Mesothelial cell of epicardium (in vitro differentiated cells): ENCODE data around the gene MAST4. TPM values are rescaled to one million over a fixed set of nuclear protein-coding genes. Genes with fewer than 3 reads are reported as not detected.
"Not testable (repeated sequence)": the region's sequence is repeated elsewhere in the genome, so short reads cannot be mapped to it uniquely, and the experiment has no call there.

ENCODE experiments used
- DNase-seq, 2 experiments: peaks; one replicate each; pipeline ENCODE4 v3.0.0; 2021; ENCODE audit warnings: low spot score in 2 of 2; ENCODE audit not compliant: unreplicated experiment in 2 of 2
- H3K27ac Mint-ChIP-seq: 2 replicates; pipeline ENCODE4 v1.8.0; 2021; ENCODE audit warnings: mixed read lengths
- H3K27me3 Mint-ChIP-seq: 2 replicates; pipeline ENCODE4 v1.8.0; 2021; ENCODE audit warnings: low read depth, mixed read lengths
- H3K36me3 Mint-ChIP-seq: 2 replicates; pipeline ENCODE4 v1.8.0; 2021; ENCODE audit warnings: mixed read lengths
- H3K4me1 Mint-ChIP-seq: 2 replicates; pipeline ENCODE4 v1.8.0; 2021; ENCODE audit warnings: mixed read lengths
- H3K4me3 Mint-ChIP-seq: 2 replicates; pipeline ENCODE4 v1.8.0; 2021; ENCODE audit warnings: mild to moderate bottlenecking, moderate library complexity, mixed read lengths
- H3K9me3 Mint-ChIP-seq: 2 replicates; pipeline ENCODE4 v1.8.0; 2021; ENCODE audit warnings: mixed read lengths
- total RNA-seq: library from RNA; stranded (reverse); gene quantifications from 3 replicates; pipeline ENCODE4 v1.2.1, GENCODE V29; 2021
- TF ChIP-seq, protein P1 (sequence below): fragments of 200-600 bp; sonication (generic); IDR thresholded peaks from one replicate; pipeline ENCODE4 v1.5.0; 2021; ENCODE audit warnings: antibody characterized with exemption; ENCODE audit not compliant: unreplicated experiment

MAST4 gene
- total RNA-seq, 1 donor from 2014 or later, result 29.8 TPM

GRCh38 chr5:66684663-66685062 is 88.5 kb downstream of the MAST4 start:
- no peak for DNase-seq
- TF ChIP-seq, protein P1, sequence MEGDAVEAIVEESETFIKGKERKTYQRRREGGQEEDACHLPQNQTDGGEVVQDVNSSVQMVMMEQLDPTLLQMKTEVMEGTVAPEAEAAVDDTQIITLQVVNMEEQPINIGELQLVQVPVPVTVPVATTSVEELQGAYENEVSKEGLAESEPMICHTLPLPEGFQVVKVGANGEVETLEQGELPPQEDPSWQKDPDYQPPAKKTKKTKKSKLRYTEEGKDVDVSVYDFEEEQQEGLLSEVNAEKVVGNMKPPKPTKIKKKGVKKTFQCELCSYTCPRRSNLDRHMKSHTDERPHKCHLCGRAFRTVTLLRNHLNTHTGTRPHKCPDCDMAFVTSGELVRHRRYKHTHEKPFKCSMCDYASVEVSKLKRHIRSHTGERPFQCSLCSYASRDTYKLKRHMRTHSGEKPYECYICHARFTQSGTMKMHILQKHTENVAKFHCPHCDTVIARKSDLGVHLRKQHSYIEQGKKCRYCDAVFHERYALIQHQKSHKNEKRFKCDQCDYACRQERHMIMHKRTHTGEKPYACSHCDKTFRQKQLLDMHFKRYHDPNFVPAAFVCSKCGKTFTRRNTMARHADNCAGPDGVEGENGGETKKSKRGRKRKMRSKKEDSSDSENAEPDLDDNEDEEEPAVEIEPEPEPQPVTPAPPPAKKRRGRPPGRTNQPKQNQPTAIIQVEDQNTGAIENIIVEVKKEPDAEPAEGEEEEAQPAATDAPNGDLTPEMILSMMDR, result no peak
- Mint-ChIP-seq H3K27ac (no peak overlapping the region), H3K9me3 (no peaks in the 10 kb centered on the region), H3K27me3 (peaks cover 3% of the 10 kb centered on the region), H3K4me1 (no peaks in the 10 kb centered on the region), H3K4me3 (no peak overlapping the region), H3K36me3 (no peaks in the 10 kb centered on the region)

GRCh38 chr5:66689522-66690220 is 93.5 kb downstream of the MAST4 start:
- Mint-ChIP-seq H3K4me1 (no peaks in the 10 kb centered on the region), H3K27me3 (peaks cover 11% of the 10 kb centered on the region), H3K36me3 (no peaks in the 10 kb centered on the region), H3K27ac (no peak overlapping the region), H3K9me3 (peaks cover under 1% of the 10 kb centered on the region), H3K4me3 (no peak overlapping the region)
- DNase-seq, result no peak
- TF ChIP-seq, protein P1, result no peak

GRCh38 chr5:66694036-66694435 is 97.8 kb downstream of the MAST4 start:
- Mint-ChIP-seq H3K27ac (no peak overlapping the region), H3K4me1 (no peaks in the 10 kb centered on the region), H3K36me3 (no peaks in the 10 kb centered on the region), H3K27me3 (peaks cover 12% of the 10 kb centered on the region), H3K9me3 (peaks cover 9% of the 10 kb centered on the region), H3K4me3 (no peak overlapping the region)
- TF ChIP-seq, protein P1, result no peak
- DNase-seq, result no peak

DNA sequence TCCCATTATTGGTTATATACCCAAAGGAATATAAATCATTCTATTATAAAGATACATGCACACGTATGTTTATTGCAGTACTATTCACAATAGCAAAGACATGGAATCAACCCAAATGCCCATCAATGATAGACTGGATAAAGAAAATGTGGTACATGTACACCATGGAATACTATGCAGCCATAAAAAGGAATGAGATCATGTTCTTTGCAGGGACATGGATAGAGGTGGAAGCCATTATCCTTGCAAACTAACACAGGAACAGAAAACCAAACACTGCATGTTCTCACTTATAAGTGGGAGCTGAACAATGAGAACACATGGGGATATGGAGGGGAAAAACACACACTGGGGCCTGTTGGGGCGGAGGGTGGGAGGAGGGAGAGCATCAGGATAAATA is 99.6 kb downstream of the MAST4 start:
- not testable (repeated sequence) for H3K4me3 Mint-ChIP-seq, H3K9me3 Mint-ChIP-seq, DNase-seq, H3K4me1 Mint-ChIP-seq, H3K27ac Mint-ChIP-seq, H3K27me3 Mint-ChIP-seq, H3K36me3 Mint-ChIP-seq

- peaks cover 11% of the 10 kb centered on the region for H3K27me3 Mint-ChIP-seq
- H3K4me1 Mint-ChIP-seq, result no peaks in the 10 kb centered on the region
- H3K27ac Mint-ChIP-seq, result no peak overlapping the region
- no peak overlapping the region for H3K4me3 Mint-ChIP-seq
- H3K9me3 Mint-ChIP-seq, result peaks cover 9% of the 10 kb centered on the region
- H3K36me3 Mint-ChIP-seq, result no peaks in the 10 kb centered on the region
- DNase-seq, result no peak
- TF ChIP-seq, protein P1, result no peak
Measured at GRCh38 chr5:66697796-66698564, 101.8 kb downstream of the MAST4 start.

DNA sequence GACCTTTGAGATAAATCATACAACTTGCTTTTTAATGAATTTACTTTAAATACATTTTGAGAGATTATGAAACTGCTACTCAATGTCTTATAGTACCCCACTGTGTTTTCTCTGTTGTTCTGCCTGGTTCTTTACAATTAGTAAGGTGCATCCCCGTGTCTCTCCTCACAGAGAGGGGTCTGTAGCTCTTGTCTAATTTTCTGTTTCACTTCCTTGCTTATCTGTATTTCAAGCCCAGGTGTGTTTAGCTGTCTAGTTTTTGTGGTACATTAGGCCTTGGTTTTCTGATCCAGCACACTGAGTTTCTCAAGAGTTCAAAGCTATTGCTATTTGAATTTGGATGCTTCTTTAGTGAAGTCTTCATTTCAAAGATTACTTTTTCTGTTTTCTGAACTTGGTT is 105.1 kb downstream of the MAST4 start:
- H3K27me3 Mint-ChIP-seq, result peaks cover 12% of the 10 kb centered on the region
- no peak overlapping the region for H3K4me3 Mint-ChIP-seq
- H3K36me3 Mint-ChIP-seq, result no peaks in the 10 kb centered on the region
- DNase-seq, result no peak
- peaks cover 6% of the 10 kb centered on the region for H3K4me1 Mint-ChIP-seq
- no peak overlapping the region for H3K27ac Mint-ChIP-seq
- TF ChIP-seq, protein P1, result no peak
- H3K9me3 Mint-ChIP-seq, result peaks cover 3% of the 10 kb centered on the region
